Gastrocnemius medialis (tissue), 4 donors: Measurements from ENCODE around the gene ZNF80.

ENCODE experiments used
- CTCF ChIP-seq, 5 experiments: fragments of 450-650 bp in 3 of 5; fragments of 200-600 bp in 2 of 5; sonication (generic) in 2 of 5; IDR thresholded peaks in 4 of 5; conservative IDR thresholded peaks in 1 of 5; 1 replicate in 4 of 5; 2 replicates in 1 of 5; pipeline ENCODE4 v1.5.1; 2016 to 2019; ENCODE audit warnings: antibody characterized with exemption in 5 of 5, mild to moderate bottlenecking in 3 of 5, moderate library complexity in 3 of 5
- POLR2A ChIP-seq, 2 donors: fragments of 450-650 bp; IDR thresholded peaks; one replicate each; pipeline ENCODE4 v1.6.1; 2017; ENCODE audit warnings: antibody characterized with exemption in 2 of 2, mild to moderate bottlenecking in 2 of 2, moderate library complexity in 2 of 2

DNA sequence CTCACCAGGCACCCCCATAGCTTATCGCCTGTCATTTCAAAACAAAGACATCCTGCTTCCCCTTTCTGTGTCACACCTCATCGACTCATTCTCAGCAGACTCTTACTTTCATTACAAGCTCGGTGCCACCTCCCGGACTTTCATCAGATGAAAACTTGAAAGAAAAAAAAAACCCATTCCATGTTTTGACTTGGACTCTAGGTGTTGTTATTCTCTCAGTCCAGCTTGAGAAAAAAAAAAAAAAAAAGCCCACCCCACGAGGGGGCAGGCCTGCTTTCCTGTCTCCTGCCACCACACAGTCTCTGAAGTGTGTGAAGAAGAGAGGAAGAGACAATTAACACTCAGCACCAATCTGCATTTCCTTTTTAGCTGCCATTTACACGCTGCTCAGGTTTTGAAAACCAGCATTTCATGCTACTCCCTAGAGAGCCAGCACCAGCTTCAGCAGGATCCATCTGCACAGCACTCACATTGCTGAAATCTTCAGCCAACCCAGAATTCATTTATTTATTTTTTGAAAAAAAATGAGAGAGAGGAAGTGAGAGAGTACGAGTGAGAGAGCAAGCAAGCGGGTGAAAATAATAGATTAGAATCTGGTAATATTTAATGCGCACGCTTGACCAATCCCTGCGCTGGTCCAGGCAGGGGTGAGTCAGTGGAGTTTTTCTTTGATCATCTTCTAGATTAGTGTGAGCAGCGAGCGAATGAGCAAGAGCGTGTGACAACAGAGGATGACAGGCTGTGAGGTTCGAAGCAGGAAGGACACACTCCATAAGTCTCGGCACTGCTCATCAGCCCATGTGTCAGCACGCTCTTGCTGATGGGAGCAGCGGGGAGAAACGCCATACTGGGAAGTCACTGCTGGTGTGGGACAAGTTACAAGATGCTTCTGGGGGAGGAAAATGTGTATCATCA, 23.5 kb downstream of the ZNF80 start:
- TF ChIP-seq CTCF (IDR thresholded peaks at IDR 0.05 in 4 of 5, conservative IDR thresholded peaks at IDR 0.05 in 1 of 5) (no peak), POLR2A (IDR thresholded peaks at IDR 0.05) (no peak)
